ENCODE results near the gene HERC3.

The HERC3 gene

GRCh38 chr4:88628746-88629145 lies 36.5 kb downstream of the HERC3 start:
- TF ChIP-seq, protein P1, sequence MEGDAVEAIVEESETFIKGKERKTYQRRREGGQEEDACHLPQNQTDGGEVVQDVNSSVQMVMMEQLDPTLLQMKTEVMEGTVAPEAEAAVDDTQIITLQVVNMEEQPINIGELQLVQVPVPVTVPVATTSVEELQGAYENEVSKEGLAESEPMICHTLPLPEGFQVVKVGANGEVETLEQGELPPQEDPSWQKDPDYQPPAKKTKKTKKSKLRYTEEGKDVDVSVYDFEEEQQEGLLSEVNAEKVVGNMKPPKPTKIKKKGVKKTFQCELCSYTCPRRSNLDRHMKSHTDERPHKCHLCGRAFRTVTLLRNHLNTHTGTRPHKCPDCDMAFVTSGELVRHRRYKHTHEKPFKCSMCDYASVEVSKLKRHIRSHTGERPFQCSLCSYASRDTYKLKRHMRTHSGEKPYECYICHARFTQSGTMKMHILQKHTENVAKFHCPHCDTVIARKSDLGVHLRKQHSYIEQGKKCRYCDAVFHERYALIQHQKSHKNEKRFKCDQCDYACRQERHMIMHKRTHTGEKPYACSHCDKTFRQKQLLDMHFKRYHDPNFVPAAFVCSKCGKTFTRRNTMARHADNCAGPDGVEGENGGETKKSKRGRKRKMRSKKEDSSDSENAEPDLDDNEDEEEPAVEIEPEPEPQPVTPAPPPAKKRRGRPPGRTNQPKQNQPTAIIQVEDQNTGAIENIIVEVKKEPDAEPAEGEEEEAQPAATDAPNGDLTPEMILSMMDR (conservative IDR thresholded peaks at IDR 0.05; ENCODE audit: low read depth): no peak
- ChIA-PET POLR2A (ENCODE audit: low non-redundant PET) (no interaction called here), CTCF (no interaction called here)
- H3K27ac ChIP-seq: peak overlapping the region; percentile 42; the same call in 1 of the 2 replicates
- no peak for DNase-seq (ENCODE audit: low spot score)

GRCh38 chr4:88629826-88630225 lies 37.5 kb downstream of the HERC3 start:
- H3K27ac ChIP-seq: no peak overlapping the region
- TF ChIP-seq, protein P1 (conservative IDR thresholded peaks at IDR 0.05; ENCODE audit: low read depth): no peak
- ChIA-PET CTCF (interaction anchor here (0.6 kb wide), 1 partner anchor 1194 kb away, joined by 3 read pairs; no protein-coding TSS in a partner anchor), POLR2A (ENCODE audit: low non-redundant PET) (no interaction called here)
- DNase-seq (ENCODE audit: low spot score): no peak

- POLR2A ChIA-PET (ENCODE audit: low non-redundant PET): no interaction called here
- H3K27ac ChIP-seq: no peak overlapping the region
- TF ChIP-seq, protein P1 (conservative IDR thresholded peaks at IDR 0.05; ENCODE audit: low read depth): no peak
- peak; percentile 65 for DNase-seq (ENCODE audit: low spot score)
- CTCF ChIA-PET: no interaction called here
These were observed 38.5 kb downstream of the HERC3 start for GRCh38 chr4:88630756-88631155.

GRCh38 chr4:88643932-88644331 lies 51.7 kb downstream of the HERC3 start:
- ChIA-PET POLR2A (ENCODE audit: low non-redundant PET) (no interaction called here), CTCF (no interaction called here)
- TF ChIP-seq, protein P1 (conservative IDR thresholded peaks at IDR 0.05; ENCODE audit: low read depth): no peak
- H3K27ac ChIP-seq: no peak overlapping the region
- DNase-seq (ENCODE audit: low spot score): no peak

DNA sequence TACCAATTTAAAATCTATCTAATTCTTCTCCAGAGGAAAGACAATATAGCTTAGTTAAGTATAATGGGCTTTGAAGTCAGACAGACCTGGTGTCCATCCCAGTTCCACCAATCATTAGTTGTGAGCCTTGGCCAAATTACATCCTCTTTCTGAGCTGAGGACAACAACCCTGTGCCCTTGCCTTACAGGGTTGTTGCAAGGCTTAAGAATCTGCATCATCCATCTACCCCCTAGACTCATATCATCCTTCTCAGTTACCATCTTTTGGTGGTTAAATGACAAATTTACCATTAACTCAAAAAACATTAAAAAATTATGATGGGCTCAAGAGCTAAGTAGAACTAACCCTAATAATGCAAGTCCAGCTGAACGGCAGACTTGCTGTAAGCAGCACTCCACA lies 53.7 kb downstream of the HERC3 start:
- no peak overlapping the region for H3K27ac ChIP-seq
- DNase-seq (ENCODE audit: low spot score): no peak
- TF ChIP-seq, protein P1 (conservative IDR thresholded peaks at IDR 0.05; ENCODE audit: low read depth): no peak
- ChIA-PET POLR2A (ENCODE audit: low non-redundant PET) (no interaction called here), CTCF (no interaction called here)

GRCh38 chr4:88646528-88647280 lies 54.4 kb downstream of the HERC3 start:
- POLR2A ChIA-PET (ENCODE audit: low non-redundant PET): no interaction called here
- TF ChIP-seq, protein P1 (conservative IDR thresholded peaks at IDR 0.05; ENCODE audit: low read depth): no peak
- DNase-seq (ENCODE audit: low spot score): peak; percentile 54
- CTCF ChIA-PET: interaction anchor here (0.5 kb wide), 1 partner anchor 229 kb away, joined by 3 read pairs; no protein-coding TSS in a partner anchor
- no peak overlapping the region for H3K27ac ChIP-seq

Data from RWPE1 (cell line).